ENCODE measurements around the gene ENTR1. TPM values are rescaled to one million over a fixed set of nuclear protein-coding genes. Genes with fewer than 3 reads are reported as not detected.

ENTR1 gene
- total RNA-seq, 1 donor from 2014 or later = 101 TPM

DNA sequence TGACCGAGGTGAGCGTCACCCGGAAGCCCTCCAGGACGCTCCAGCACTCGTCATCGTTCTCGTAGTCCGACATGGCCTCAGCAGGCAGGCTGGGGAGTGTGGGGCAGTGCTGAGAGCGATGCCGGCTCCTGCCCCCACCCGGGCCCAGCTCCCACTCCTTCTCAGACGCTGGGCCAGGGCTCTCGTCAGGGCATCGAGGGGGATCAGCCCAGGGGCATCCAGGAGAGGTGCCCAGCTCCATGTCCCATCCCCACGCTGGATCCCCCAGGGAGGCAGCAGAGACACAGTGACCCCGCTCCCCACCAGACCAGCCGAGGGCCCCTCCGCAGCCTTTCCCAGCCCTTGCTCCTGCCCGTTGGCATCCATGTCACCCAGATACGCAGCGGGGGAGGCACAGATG lies 38.4 kb downstream of the ENTR1 start:
- H3K27ac Mint-ChIP-seq = no peak overlapping the region
- TF ChIP-seq, protein P1, sequence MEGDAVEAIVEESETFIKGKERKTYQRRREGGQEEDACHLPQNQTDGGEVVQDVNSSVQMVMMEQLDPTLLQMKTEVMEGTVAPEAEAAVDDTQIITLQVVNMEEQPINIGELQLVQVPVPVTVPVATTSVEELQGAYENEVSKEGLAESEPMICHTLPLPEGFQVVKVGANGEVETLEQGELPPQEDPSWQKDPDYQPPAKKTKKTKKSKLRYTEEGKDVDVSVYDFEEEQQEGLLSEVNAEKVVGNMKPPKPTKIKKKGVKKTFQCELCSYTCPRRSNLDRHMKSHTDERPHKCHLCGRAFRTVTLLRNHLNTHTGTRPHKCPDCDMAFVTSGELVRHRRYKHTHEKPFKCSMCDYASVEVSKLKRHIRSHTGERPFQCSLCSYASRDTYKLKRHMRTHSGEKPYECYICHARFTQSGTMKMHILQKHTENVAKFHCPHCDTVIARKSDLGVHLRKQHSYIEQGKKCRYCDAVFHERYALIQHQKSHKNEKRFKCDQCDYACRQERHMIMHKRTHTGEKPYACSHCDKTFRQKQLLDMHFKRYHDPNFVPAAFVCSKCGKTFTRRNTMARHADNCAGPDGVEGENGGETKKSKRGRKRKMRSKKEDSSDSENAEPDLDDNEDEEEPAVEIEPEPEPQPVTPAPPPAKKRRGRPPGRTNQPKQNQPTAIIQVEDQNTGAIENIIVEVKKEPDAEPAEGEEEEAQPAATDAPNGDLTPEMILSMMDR (IDR thresholded peaks at IDR 0.05) = no peak
- peaks cover 9% of the 10 kb centered on the region for H3K4me1 Mint-ChIP-seq
- POLR2A ChIA-PET = interaction anchor here (1.1 kb wide), 1 partner anchor 9 kb away, joined by 3 read pairs; no protein-coding TSS in a partner anchor
- H3K9me3 Mint-ChIP-seq = no peaks in the 10 kb centered on the region
- no peak overlapping the region for H3K4me3 Mint-ChIP-seq
- peaks cover 5% of the 10 kb centered on the region for H3K36me3 Mint-ChIP-seq (ENCODE audit: low read depth)
- CTCF ChIA-PET = no interaction called here
- ATAC-seq (ENCODE audit: low read depth) (no peak), DNase-seq (no peak)
- H3K27me3 Mint-ChIP-seq = no peaks in the 10 kb centered on the region
- intact Hi-C loops (cut with micrococcal nuclease) = no loop called here

DNA sequence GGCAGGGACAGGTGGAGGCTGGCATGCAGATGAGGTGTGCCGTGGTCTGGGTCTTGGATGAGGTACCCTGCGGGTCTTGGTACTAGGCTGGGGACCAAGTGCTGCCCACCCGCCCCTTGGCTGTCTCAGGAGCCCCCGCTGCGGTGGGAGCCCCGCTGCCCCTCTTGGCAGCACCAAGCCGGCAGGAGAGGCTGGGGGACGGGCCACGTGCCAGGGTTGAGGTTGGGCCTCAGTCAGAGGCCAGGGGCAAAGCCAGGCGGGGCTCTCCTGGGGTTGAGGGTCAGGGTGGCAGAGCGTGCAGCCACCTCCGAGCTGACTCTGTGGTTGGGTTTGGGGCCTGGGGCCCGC lies 38.9 kb downstream of the ENTR1 start:
- ChIA-PET POLR2A (interaction anchor here (1.1 kb wide), 1 partner anchor 9 kb away, joined by 3 read pairs; no protein-coding TSS in a partner anchor), CTCF (no interaction called here)
- Mint-ChIP-seq H3K27me3 (no peaks in the 10 kb centered on the region), H3K9me3 (no peaks in the 10 kb centered on the region), H3K4me3 (no peak overlapping the region), H3K36me3 (ENCODE audit: low read depth) (peaks cover 5% of the 10 kb centered on the region), H3K4me1 (peaks cover 9% of the 10 kb centered on the region), H3K27ac (no peak overlapping the region)
- no peak for ATAC-seq (ENCODE audit: low read depth)
- DNase-seq = no peak
- TF ChIP-seq, protein P1 (IDR thresholded peaks at IDR 0.05) = no peak
- intact Hi-C loops (cut with micrococcal nuclease) = no loop called here

DNA sequence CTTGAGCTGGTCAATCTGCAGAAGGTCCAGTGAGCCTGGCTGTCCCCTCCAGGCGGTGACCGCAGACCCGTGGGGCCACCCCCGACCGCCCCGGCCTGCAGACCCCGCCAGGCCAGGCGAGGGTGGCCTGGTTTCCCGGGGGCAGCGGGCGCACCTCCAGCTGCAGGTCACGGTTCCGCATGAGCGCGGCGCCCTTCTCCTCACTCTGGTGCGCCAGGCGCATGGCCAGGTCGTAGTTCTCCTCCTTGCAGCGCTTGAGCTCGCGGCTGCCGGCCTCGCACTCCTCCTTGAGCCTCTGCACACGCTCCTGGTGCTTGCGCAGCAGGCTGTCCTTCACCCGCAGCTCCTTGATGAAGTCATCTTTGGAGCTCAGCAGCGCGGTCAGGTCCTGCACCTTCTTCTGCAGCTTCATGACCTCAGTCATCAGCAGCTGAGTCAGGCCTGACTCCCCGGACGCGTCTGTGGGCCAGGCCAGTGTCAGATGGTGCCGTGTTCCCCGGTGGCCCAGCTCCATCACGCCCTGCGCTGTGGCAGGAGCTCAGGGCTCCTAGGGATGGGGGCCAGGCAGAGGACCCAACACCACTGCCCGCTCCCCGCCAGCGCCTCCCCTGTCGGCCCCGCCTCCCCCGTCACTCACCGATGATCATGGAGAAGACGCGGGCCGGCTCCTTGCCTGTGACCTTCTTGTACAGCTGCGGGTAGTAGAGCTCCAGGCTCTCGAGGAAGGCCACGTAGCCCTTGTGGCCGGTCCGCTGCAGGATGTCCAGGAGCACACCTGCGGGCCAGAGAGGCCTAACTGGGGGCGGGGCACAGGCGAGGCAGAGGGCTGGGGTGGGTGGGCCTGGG lies 39.5 kb downstream of the ENTR1 start:
- intact Hi-C loops (cut with micrococcal nuclease) = no loop called here
- CTCF ChIA-PET = no interaction called here
- H3K36me3 Mint-ChIP-seq (ENCODE audit: low read depth) = peaks cover 5% of the 10 kb centered on the region
- DNase-seq (no peak), ATAC-seq (ENCODE audit: low read depth) (no peak)
- no peak overlapping the region for H3K27ac Mint-ChIP-seq
- TF ChIP-seq, protein P1 (IDR thresholded peaks at IDR 0.05) = no peak
- H3K4me3 Mint-ChIP-seq = no peak overlapping the region
- H3K4me1 Mint-ChIP-seq = peaks cover 12% of the 10 kb centered on the region
- H3K27me3 Mint-ChIP-seq = no peaks in the 10 kb centered on the region
- POLR2A ChIA-PET = interaction anchor here (0.9 kb wide), 1 partner anchor 21 kb away, joined by 3 read pairs; no protein-coding TSS in a partner anchor
- no peaks in the 10 kb centered on the region for H3K9me3 Mint-ChIP-seq

DNA sequence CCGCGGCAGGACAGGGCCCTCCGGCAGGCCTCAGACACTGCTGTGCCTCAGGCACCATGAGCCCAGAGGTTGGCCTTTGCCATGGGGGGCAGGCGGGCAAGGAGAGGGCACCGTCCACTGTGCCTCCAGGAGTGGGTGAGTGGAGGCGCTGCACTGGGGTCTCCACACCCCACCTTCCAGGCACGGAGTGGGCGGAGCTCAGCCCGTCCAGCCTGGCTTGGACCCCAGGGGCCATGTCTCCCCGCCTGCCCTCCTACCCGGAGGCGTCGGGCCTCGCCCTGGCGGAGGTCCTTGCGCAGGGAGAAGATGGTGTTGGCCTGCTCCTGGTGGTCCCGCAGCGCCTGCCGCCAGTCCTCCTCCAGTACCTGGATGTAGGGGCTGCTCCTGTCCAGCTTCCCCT lies 40.4 kb downstream of the ENTR1 start:
- ChIA-PET CTCF (no interaction called here), POLR2A (interaction anchor here (0.9 kb wide), 1 partner anchor 22 kb away, joined by 3 read pairs; no protein-coding TSS in a partner anchor)
- no peaks in the 10 kb centered on the region for H3K27me3 Mint-ChIP-seq
- TF ChIP-seq, protein P1 (IDR thresholded peaks at IDR 0.05) = no peak
- ATAC-seq (ENCODE audit: low read depth) = no peak
- intact Hi-C loops (cut with micrococcal nuclease) = no loop called here
- peaks cover 12% of the 10 kb centered on the region for H3K4me1 Mint-ChIP-seq
- H3K4me3 Mint-ChIP-seq = no peak overlapping the region
- DNase-seq = no peak
- no peak overlapping the region for H3K27ac Mint-ChIP-seq
- no peaks in the 10 kb centered on the region for H3K9me3 Mint-ChIP-seq
- peaks cover 2% of the 10 kb centered on the region for H3K36me3 Mint-ChIP-seq (ENCODE audit: low read depth)

DNA sequence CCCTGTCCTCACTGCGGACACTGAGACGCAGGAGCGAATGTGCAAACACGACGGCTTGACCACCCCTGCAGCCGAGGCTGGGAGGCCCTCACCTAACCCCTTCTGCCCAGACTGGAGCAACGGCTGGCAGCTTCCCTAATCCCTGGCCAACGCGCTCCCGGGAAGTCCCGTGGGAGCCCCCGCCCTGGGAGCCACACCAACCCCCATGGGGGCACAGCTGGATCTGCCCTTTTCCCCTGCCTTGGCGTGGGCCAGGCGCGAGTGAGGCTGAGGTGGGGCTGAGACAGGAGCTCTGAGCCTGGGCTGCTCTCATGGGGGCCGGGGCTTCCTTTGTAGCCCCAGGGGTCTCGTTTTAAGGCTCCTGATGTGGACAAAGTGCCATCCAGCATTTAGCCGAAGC lies 42.2 kb downstream of the ENTR1 start:
- H3K36me3 Mint-ChIP-seq (ENCODE audit: low read depth) = peaks cover under 1% of the 10 kb centered on the region
- DNase-seq = no peak
- H3K4me1 Mint-ChIP-seq = peaks cover 10% of the 10 kb centered on the region
- intact Hi-C loops (cut with micrococcal nuclease) = no loop called here
- no peaks in the 10 kb centered on the region for H3K27me3 Mint-ChIP-seq
- ChIA-PET CTCF (no interaction called here), POLR2A (no interaction called here)
- no peaks in the 10 kb centered on the region for H3K9me3 Mint-ChIP-seq
- H3K4me3 Mint-ChIP-seq = no peak overlapping the region
- no peak for ATAC-seq (ENCODE audit: low read depth)
- H3K27ac Mint-ChIP-seq = no peak overlapping the region
- TF ChIP-seq, protein P1 (IDR thresholded peaks at IDR 0.05) = no peak

Data from activated B cell treated with CpG ODN at 0.5 μM for 24 hours (primary cell).